Measurements from ENCODE around the gene DENND6B. TPM values are rescaled to one million over a fixed set of nuclear protein-coding genes. Genes with fewer than 3 reads are reported as not detected.

The DENND6B gene
- total and polyA plus RNA-seq, 2 experiments from 2014 or later = 0.71 to 1.3 TPM

DNA sequence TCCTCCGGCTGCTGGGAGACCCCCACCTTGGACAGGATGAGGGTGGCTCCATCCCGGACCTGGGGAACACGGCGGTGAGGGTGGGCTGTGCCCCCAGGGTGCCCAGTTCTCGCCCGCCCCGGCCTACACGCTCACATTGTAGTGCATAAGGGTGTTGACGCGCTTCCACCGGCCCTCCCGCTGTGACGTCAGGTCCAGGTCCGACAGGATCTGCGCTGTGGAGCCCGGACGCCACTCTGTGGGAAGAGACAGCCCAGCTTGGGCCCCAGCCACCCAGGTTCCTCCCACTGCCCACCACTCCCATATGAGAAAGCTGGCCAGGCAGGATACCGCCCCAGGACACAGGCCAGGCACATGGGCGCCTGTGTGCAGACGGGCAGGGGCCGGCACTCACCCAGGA, 48.4 kb downstream of the DENND6B start:
- H3K36me3 Mint-ChIP-seq (ENCODE audit: low read depth) = peaks cover 71% of the 10 kb centered on the region
- Histone ChIP-seq H3K79me2 (replicated peaks; ENCODE audit: insufficient read depth) (no peaks in the 10 kb centered on the region), H4K20me1 (replicated peaks; ENCODE audit: insufficient read depth) (no peaks in the 10 kb centered on the region), H3K9me2 (ENCODE audit: insufficient read depth) (no peaks in the 10 kb centered on the region), H3K27ac (ENCODE audit: low read depth) (no peak overlapping the region), H3K4me2 (no peak overlapping the region), H3K27me3 (ENCODE audit: insufficient read depth) (no peaks in the 10 kb centered on the region), H3K4me1 (ENCODE audit: insufficient read depth) (no peaks in the 10 kb centered on the region), H3K36me3 (ENCODE audit: insufficient read depth) (0 out of 2 replicates have a peak, but pooled peaks cover 8% of the 10 kb centered on the region), H3F3A (replicated peaks; ENCODE audit: low read depth) (no peaks in the 10 kb centered on the region), H3K4me3 (no peak overlapping the region), H2AFZ (no peak overlapping the region)
- no peaks in the 10 kb centered on the region for H3K4me1 Mint-ChIP-seq
- no peak overlapping the region for H3K27ac Mint-ChIP-seq
- no peak for TF ChIP-seq ZNF331 (CRISPR knock-in tag; IDR thresholded peaks at IDR 0.05; ENCODE audit: low read depth)
- TF ChIP-seq NANOG (IDR thresholded peaks at IDR 0.05; ENCODE audit: borderline replicate concordance) = no peak
- TF ChIP-seq, protein P1, sequence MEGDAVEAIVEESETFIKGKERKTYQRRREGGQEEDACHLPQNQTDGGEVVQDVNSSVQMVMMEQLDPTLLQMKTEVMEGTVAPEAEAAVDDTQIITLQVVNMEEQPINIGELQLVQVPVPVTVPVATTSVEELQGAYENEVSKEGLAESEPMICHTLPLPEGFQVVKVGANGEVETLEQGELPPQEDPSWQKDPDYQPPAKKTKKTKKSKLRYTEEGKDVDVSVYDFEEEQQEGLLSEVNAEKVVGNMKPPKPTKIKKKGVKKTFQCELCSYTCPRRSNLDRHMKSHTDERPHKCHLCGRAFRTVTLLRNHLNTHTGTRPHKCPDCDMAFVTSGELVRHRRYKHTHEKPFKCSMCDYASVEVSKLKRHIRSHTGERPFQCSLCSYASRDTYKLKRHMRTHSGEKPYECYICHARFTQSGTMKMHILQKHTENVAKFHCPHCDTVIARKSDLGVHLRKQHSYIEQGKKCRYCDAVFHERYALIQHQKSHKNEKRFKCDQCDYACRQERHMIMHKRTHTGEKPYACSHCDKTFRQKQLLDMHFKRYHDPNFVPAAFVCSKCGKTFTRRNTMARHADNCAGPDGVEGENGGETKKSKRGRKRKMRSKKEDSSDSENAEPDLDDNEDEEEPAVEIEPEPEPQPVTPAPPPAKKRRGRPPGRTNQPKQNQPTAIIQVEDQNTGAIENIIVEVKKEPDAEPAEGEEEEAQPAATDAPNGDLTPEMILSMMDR (conservative IDR thresholded peaks at IDR 0.05; ENCODE audit: low read depth in 2 of 2) = no peak
- TF ChIP-seq, protein P2, sequence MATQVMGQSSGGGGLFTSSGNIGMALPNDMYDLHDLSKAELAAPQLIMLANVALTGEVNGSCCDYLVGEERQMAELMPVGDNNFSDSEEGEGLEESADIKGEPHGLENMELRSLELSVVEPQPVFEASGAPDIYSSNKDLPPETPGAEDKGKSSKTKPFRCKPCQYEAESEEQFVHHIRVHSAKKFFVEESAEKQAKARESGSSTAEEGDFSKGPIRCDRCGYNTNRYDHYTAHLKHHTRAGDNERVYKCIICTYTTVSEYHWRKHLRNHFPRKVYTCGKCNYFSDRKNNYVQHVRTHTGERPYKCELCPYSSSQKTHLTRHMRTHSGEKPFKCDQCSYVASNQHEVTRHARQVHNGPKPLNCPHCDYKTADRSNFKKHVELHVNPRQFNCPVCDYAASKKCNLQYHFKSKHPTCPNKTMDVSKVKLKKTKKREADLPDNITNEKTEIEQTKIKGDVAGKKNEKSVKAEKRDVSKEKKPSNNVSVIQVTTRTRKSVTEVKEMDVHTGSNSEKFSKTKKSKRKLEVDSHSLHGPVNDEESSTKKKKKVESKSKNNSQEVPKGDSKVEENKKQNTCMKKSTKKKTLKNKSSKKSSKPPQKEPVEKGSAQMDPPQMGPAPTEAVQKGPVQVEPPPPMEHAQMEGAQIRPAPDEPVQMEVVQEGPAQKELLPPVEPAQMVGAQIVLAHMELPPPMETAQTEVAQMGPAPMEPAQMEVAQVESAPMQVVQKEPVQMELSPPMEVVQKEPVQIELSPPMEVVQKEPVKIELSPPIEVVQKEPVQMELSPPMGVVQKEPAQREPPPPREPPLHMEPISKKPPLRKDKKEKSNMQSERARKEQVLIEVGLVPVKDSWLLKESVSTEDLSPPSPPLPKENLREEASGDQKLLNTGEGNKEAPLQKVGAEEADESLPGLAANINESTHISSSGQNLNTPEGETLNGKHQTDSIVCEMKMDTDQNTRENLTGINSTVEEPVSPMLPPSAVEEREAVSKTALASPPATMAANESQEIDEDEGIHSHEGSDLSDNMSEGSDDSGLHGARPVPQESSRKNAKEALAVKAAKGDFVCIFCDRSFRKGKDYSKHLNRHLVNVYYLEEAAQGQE (IDR thresholded peaks at IDR 0.05; ENCODE audit: unreplicated experiment) = no peak
- TF ChIP-seq CREB1 (CRISPR knock-in tag; IDR thresholded peaks at IDR 0.05; ENCODE audit: low read depth) = no peak
- no peak for TF ChIP-seq ZNF114 (CRISPR knock-in tag; IDR thresholded peaks at IDR 0.05)
- TF ChIP-seq POLR2AphosphoS5 (IDR thresholded peaks at IDR 0.05; ENCODE audit: low read depth) = no peak
- TF ChIP-seq, protein P3, sequence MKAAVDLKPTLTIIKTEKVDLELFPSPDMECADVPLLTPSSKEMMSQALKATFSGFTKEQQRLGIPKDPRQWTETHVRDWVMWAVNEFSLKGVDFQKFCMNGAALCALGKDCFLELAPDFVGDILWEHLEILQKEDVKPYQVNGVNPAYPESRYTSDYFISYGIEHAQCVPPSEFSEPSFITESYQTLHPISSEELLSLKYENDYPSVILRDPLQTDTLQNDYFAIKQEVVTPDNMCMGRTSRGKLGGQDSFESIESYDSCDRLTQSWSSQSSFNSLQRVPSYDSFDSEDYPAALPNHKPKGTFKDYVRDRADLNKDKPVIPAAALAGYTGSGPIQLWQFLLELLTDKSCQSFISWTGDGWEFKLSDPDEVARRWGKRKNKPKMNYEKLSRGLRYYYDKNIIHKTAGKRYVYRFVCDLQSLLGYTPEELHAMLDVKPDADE (IDR thresholded peaks at IDR 0.05) = no peak
- TF ChIP-seq EZH2phosphoT487 (IDR thresholded peaks at IDR 0.05; ENCODE audit: unreplicated experiment) = no peak
- no peak for TF ChIP-seq JUNB (IDR thresholded peaks at IDR 0.05; ENCODE audit: unreplicated experiment)
- no peak for TF ChIP-seq ZNF462 (CRISPR knock-in tag; IDR thresholded peaks at IDR 0.05)
- TF ChIP-seq STAT1 (IDR thresholded peaks at IDR 0.05; ENCODE audit: unreplicated experiment) = no peak
- no peak for TF ChIP-seq EZH2 (IDR thresholded peaks at IDR 0.05; ENCODE audit: low read depth, unreplicated experiment)
- H3K4me3 Mint-ChIP-seq = no peak overlapping the region
- H3K9me3 Mint-ChIP-seq = peaks cover 18% of the 10 kb centered on the region
- DNase-seq (ENCODE audit: low spot score) = no peak
- H3K27me3 Mint-ChIP-seq (ENCODE audit: insufficient read depth, low read depth, poor library complexity) = peaks cover 10% of the 10 kb centered on the region
- no peak for ATAC-seq

Data from GM23338 (cell line).